Upper lobe of left lung (tissue), 6 donors: ENCODE data around the gene SLC26A11. TPM values are rescaled to one million over a fixed set of nuclear protein-coding genes. Genes with fewer than 3 reads are reported as not detected.
"Not testable (repeated sequence)": the region's sequence is repeated elsewhere in the genome, so short reads cannot be mapped to it uniquely, and the experiment has no call there.

Source experiments
- ATAC-seq, 2 donors: fragments of 200-7000 bp; cut with Tn5 transposase; one replicate each; pipeline ENCODE4 v1.9.1; 2022; ENCODE audit warnings: mild to moderate bottlenecking in 2 of 2, moderate library complexity in 2 of 2; ENCODE audit not compliant: low FRiP score in 2 of 2
- DNase-seq, 2 donors: peaks; one replicate each; pipeline ENCODE4 v3.0.0-alpha.2; 2019 to 2020
- H3K27ac ChIP-seq, 4 donors: fragments of 200-600 bp; sonication (generic); one replicate each; pipeline ENCODE4 v1.5.1; 2016 to 2019
- H3K27me3 ChIP-seq, 4 donors: fragments of 200-600 bp; sonication (generic); one replicate each; pipeline ENCODE4 v1.5.1; 2017 to 2019
- H3K36me3 ChIP-seq, 4 donors: fragments of 200-600 bp; sonication (generic); one replicate each; pipeline ENCODE4 v1.5.1; 2016 to 2019
- H3K4me1 ChIP-seq, 4 donors: fragments of 200-600 bp; sonication (generic); one replicate each; pipeline ENCODE4 v1.5.1; 2018 to 2019
- H3K4me3 ChIP-seq, 4 donors: fragments of 200-600 bp; sonication (generic); one replicate each; pipeline ENCODE4 v1.5.1; 2017 to 2019; ENCODE audit warnings: mild to moderate bottlenecking in 2 of 4, moderate library complexity in 1 of 4
- H3K9me3 ChIP-seq, 4 donors: fragments of 200-600 bp; sonication (generic); one replicate each; pipeline ENCODE4 v1.5.1; 2018 to 2019
- EP300 ChIP-seq, 4 donors: sonication (generic); formaldehyde crosslinking; IDR thresholded peaks; one replicate each; pipeline ENCODE4 v1.5.1; 2017; ENCODE audit warnings: antibody characterized with exemption in 4 of 4, control low read depth in 2 of 4
- POLR2A ChIP-seq, 4 donors: fragments of 450-650 bp; IDR thresholded peaks; one replicate each; pipeline ENCODE4 v1.5.1; 2016 to 2017; ENCODE audit warnings: antibody characterized with exemption in 4 of 4, mild to moderate bottlenecking in 2 of 4
- POLR2AphosphoS5 ChIP-seq, 2 donors: sonication (generic); formaldehyde crosslinking; IDR thresholded peaks; one replicate each; pipeline ENCODE4 v1.5.1; 2017; ENCODE audit warnings: antibody characterized with exemption in 2 of 2
- WGBS, 2 donors: methylation state at CpG; one replicate each; pipeline ENCODE4 v1.1.5; 2017 to 2018; 5-methylcytosine and 5-hydroxymethylcytosine counted together
- total RNA-seq, 6 donors: library from RNA; depleted of rRNA in 4 of 6; stranded (reverse); fragments of >200 nt in 4 of 6; gene quantifications; one replicate each; pipeline versions ENCODE4 v1.1.0 to v1.2.1, GENCODE V29; 2016 to 2021
- TF ChIP-seq, protein P1 (sequence below), 6 experiments: fragments of 450-650 bp in 4 of 6; fragments of 200-600 bp in 2 of 6; sonication (generic) in 2 of 6; IDR thresholded peaks; one replicate each; pipeline ENCODE4 v1.5.1; 2016 to 2019; ENCODE audit warnings: antibody characterized with exemption in 6 of 6
- donor health status: DM: no; HTN: no; CAD: no; lungs with moderate emphysema.
- donor health status: DM: no; HTN: yes; CAD: no; lungs with severe emphysema.

SLC26A11 gene
- total RNA-seq, 6 donors from 2014 or later = 14.8 to 162 (median 43.1) TPM

DNA sequence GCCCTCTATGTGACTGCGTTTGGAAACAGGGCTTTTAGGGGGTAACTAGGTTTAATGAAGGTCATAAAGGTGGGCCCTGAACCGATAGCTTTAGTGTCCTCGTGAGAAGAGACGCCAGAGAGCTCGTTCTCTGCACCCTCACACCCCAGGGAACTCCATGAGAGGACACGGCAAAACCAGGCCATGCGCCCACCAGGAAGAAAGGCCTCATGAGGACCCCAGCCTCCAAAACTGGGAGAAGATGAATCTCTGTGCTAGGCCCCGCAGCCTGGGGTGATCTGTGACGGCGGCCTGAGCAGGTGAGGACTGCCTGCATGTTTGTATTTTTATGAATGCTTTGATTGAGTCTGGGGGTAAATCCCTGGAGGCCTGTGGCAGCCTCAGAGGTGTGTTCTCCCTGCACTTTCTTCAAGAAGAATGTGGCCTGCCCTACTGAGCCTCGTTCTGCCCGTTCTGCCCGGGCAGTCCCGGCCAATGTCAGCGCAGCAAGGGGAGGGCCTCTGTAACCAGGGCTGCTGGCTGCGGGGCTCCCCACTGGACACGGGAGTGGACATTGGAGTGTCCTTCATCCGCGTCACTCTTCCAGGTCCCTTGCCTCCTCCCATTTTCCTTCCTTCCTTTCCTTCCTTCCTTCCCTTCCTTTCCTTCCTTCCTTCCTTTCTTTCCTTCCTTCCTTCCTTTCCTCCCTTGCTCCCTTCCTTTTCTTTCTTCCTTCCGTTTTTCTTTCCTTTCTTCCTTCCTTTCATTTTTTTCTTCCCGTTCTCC is 33.6 kb downstream of the SLC26A11 start:
- H3K36me3 ChIP-seq = peaks cover 4 to 29% (median 13%) of the 10 kb centered on the region in 4 donors
- H3K9me3 ChIP-seq = no peaks in the 10 kb centered on the region
- DNase-seq (no peak), ATAC-seq (no peak)
- TF ChIP-seq, protein P1, sequence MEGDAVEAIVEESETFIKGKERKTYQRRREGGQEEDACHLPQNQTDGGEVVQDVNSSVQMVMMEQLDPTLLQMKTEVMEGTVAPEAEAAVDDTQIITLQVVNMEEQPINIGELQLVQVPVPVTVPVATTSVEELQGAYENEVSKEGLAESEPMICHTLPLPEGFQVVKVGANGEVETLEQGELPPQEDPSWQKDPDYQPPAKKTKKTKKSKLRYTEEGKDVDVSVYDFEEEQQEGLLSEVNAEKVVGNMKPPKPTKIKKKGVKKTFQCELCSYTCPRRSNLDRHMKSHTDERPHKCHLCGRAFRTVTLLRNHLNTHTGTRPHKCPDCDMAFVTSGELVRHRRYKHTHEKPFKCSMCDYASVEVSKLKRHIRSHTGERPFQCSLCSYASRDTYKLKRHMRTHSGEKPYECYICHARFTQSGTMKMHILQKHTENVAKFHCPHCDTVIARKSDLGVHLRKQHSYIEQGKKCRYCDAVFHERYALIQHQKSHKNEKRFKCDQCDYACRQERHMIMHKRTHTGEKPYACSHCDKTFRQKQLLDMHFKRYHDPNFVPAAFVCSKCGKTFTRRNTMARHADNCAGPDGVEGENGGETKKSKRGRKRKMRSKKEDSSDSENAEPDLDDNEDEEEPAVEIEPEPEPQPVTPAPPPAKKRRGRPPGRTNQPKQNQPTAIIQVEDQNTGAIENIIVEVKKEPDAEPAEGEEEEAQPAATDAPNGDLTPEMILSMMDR (IDR thresholded peaks at IDR 0.05) = no peak
- TF ChIP-seq POLR2AphosphoS5 (IDR thresholded peaks at IDR 0.05) (no peak), EP300 (IDR thresholded peaks at IDR 0.05) (no peak), POLR2A (IDR thresholded peaks at IDR 0.05) (no peak)
- H3K27me3 ChIP-seq = no peaks in the 10 kb centered on the region
- peaks cover 17 to 33% (median 27%) of the 10 kb centered on the region in 4 donors for H3K4me1 ChIP-seq
- WGBS, 2 donors = 79 to 81% methylated on average over 17 to 21 of the region's 21 CpGs
- H3K4me3 ChIP-seq = no peak overlapping the region
- H3K27ac ChIP-seq = peak overlapping the region; percentile 82 to 89 (median 86)

DNA sequence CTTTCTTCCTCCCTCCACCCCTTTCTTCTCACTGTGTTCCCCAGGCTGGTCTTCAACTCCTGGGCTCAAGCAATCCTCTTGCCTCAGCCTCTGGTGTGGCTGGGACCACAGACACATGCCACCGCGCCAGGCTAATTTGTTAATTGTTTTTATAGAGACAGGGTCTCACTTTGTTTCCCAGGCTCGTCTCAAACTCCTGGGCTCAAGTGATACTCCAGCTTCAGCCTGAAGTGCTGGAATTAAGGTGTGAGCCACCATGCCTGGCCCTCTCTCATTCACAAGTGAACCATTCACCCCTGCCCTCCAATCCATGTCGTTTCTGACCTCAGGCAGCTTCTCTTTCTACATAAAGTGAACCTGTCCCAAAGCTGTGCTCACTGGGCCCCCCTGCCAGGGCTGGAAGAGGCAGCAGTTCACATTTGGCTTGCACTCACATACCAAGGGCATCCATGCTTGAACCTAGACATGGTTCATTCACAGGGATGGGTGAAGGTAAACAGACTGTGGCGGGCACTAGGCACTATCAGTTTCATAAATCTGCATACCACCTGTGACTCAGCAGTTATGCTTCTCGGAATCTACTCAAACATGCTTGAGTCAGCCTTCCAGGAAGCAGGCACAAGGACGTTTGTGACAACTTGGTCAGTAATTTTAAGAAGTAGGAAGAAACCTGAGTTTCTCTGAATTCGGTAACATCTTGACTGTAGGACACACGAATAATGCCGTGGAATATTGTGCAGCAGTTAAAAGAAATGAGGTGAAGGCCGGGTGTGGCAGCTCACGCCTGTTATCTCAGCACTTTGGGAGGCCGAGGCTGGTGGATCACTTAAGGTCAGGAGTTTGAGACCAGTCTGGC is 34.4 kb downstream of the SLC26A11 start:
- ATAC-seq (peak; percentile 67 to 85), DNase-seq (peak in 1 of 2 donors; percentile 82)
- Histone ChIP-seq H3K36me3 (peaks cover 0 to 21% (median 9%) of the 10 kb centered on the region in 4 donors), H3K27ac (peak overlapping the region; percentile 82 to 89 (median 86)), H3K9me3 (no peaks in the 10 kb centered on the region), H3K4me3 (no peak overlapping the region), H3K4me1 (peaks cover 23 to 42% (median 32%) of the 10 kb centered on the region in 4 donors), H3K27me3 (no peaks in the 10 kb centered on the region)
- WGBS, 2 donors = 39 to 45% methylated on average over 13 of the region's 13 CpGs
- TF ChIP-seq, protein P1 (IDR thresholded peaks at IDR 0.05) = no peak
- peak in 1 of 4 donors; percentile 45 for TF ChIP-seq POLR2A (IDR thresholded peaks at IDR 0.05)
- peak; percentile 79 to 100 for TF ChIP-seq POLR2AphosphoS5 (IDR thresholded peaks at IDR 0.05)
- TF ChIP-seq EP300 (IDR thresholded peaks at IDR 0.05) = peak; percentile 98 to 100 (median 98)

DNA sequence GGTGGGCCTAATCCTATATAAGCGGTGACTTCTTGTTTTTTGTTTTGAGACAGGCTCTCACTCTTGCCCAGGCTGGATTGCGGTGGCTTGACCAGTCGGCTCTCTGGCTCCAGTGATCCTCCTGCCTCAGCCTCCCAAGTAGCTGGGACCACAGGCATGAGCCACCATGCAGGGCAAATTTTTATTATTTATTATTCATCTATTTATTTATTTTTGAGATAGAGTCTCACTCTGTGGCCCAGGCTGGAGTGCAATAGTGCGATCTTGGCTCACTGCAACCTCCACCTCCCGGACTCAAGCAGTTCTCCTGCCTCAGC is 35.8 kb downstream of the SLC26A11 start:
- Histone ChIP-seq H3K4me1 (peaks cover 25 to 45% (median 34%) of the 10 kb centered on the region in 4 donors), H3K36me3 (peaks cover 0 to 12% (median 6%) of the 10 kb centered on the region in 4 donors), H3K9me3 (no peaks in the 10 kb centered on the region), H3K27ac (peak overlapping the region in 3 of 4 donors; percentile 82 to 89 (median 83)), H3K27me3 (no peaks in the 10 kb centered on the region), H3K4me3 (no peak overlapping the region)
- WGBS, 2 donors = 96 to 98% methylated on average over 5 of the region's 5 CpGs
- TF ChIP-seq POLR2A (IDR thresholded peaks at IDR 0.05) (no peak), EP300 (IDR thresholded peaks at IDR 0.05) (no peak), POLR2AphosphoS5 (IDR thresholded peaks at IDR 0.05) (no peak)
- TF ChIP-seq, protein P1 (IDR thresholded peaks at IDR 0.05) = no peak
- DNase-seq (no peak), ATAC-seq (no peak)

GRCh38 chr17:80257716-80258213 is 37.5 kb downstream of the SLC26A11 start:
- Histone ChIP-seq H3K4me3 (no peak overlapping the region), H3K4me1 (peaks cover 36 to 59% (median 48%) of the 10 kb centered on the region in 4 donors), H3K27me3 (no peaks in the 10 kb centered on the region), H3K9me3 (no peaks in the 10 kb centered on the region), H3K27ac (peak overlapping the region in 2 of 4 donors; percentile 45 to 49), H3K36me3 (no peaks in the 10 kb centered on the region)
- ATAC-seq = no peak
- no peak for DNase-seq
- 86 to 89% methylated on average over 14 of the region's 14 CpGs for WGBS, 2 donors
- TF ChIP-seq EP300 (IDR thresholded peaks at IDR 0.05) (no peak), POLR2AphosphoS5 (IDR thresholded peaks at IDR 0.05) (no peak), POLR2A (IDR thresholded peaks at IDR 0.05) (no peak)
- TF ChIP-seq, protein P1 (IDR thresholded peaks at IDR 0.05) = no peak

DNA sequence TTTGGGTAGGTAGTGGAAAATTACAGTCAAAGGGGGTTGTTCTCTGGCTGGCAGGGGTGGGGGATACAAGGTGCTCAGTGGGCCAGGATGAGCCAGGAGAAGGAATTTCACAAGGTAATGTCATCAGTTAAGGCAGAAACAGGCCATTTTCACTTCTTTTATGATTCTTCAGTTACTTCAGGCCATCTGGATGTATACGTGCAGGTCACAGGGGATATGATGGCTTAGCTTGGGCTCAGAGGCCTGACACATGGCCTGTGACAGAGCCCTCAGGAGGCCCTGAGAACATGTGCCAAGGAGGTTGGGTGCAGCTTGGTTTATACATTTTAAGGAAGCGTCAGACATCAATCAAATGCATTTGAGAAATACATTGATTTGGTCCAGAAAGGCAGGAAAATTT is 38.1 kb downstream of the SLC26A11 start:
- H3K27ac ChIP-seq = peak overlapping the region in 1 of 4 donors; percentile 45
- not testable (repeated sequence) for H3K4me3 ChIP-seq, H3K36me3 ChIP-seq, H3K27me3 ChIP-seq, ATAC-seq, H3K9me3 ChIP-seq, DNase-seq
- 74 to 85% methylated on average over 2 of the region's 2 CpGs for WGBS, 2 donors
- peaks cover 42 to 60% (median 53%) of the 10 kb centered on the region in 4 donors for H3K4me1 ChIP-seq
